Upper lobe of left lung (tissue), 4 donors: ENCODE results near the gene EVI5.

Experiments used
- POLR2AphosphoS5 ChIP-seq, 2 donors: sonication (generic); formaldehyde crosslinking; IDR thresholded peaks; one replicate each; pipeline ENCODE4 v1.5.1; 2017; ENCODE audit warnings: antibody characterized with exemption in 2 of 2
- TF ChIP-seq, protein P1 (sequence below), 6 experiments: fragments of 450-650 bp in 4 of 6; fragments of 200-600 bp in 2 of 6; sonication (generic) in 2 of 6; IDR thresholded peaks; one replicate each; pipeline ENCODE4 v1.5.1; 2016 to 2019; ENCODE audit warnings: antibody characterized with exemption in 6 of 6

DNA sequence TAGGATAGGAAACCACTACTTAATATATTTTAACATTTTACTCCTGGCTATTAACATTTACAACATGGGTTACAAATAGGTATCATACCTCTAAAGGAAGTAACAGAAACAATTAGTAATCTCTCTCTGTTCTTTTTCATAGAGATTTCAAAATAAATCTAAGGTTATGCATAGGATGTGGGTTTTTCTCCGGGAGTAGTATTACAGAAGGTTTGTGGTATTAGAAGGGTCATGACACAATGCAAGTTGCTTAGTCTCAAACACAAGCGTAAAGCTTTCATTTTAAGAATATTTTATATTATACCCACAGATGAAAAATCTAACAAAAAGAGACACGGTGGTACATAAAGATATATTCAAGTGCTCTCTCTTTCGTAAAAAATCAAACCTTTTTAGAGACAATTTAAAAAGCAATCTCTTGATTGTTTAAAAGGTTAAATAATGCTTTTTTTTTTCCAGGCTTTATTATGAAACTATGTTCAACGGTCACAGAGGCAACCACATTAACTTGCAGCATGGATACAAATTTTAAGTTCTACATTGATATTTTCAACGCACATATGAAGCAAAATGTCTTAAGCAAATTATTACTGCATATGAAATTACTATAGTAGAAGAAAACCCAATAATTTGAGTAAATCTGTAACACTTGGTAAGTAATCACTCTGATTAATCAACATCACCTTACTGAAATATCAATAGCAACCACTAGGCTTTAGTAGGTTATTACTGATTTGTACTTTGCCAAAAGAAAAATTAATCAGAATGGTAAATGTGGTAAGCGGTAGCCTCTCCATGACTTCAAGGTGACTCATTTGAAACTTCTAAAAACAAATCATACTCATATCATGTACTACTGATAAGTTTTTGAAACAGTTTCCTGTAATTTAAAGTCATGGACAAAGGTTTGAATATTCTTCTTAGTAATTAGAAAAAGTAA lies 200.8 kb downstream of the EVI5 start:
- TF ChIP-seq, protein P1, sequence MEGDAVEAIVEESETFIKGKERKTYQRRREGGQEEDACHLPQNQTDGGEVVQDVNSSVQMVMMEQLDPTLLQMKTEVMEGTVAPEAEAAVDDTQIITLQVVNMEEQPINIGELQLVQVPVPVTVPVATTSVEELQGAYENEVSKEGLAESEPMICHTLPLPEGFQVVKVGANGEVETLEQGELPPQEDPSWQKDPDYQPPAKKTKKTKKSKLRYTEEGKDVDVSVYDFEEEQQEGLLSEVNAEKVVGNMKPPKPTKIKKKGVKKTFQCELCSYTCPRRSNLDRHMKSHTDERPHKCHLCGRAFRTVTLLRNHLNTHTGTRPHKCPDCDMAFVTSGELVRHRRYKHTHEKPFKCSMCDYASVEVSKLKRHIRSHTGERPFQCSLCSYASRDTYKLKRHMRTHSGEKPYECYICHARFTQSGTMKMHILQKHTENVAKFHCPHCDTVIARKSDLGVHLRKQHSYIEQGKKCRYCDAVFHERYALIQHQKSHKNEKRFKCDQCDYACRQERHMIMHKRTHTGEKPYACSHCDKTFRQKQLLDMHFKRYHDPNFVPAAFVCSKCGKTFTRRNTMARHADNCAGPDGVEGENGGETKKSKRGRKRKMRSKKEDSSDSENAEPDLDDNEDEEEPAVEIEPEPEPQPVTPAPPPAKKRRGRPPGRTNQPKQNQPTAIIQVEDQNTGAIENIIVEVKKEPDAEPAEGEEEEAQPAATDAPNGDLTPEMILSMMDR (IDR thresholded peaks at IDR 0.05), result peak in 2 of 6 experiments; percentile 14 to 15
- TF ChIP-seq POLR2AphosphoS5 (IDR thresholded peaks at IDR 0.05), result no peak
